OCI-LY7 (cell line): ENCODE measurements around the gene GRID1. TPM values are rescaled to one million over a fixed set of nuclear protein-coding genes. Genes with fewer than 3 reads are reported as not detected.

Source experiments
- BruUV-seq: library from RNA; stranded (reverse); fragments of 400-500 nt; replicated peaks from 2 replicates; lab custom pipeline; 2021; lab: Mats Ljungman, UMichigan
- CTCF ChIA-PET: fragments of 300-600 bp; sonication (Branson Sonifier 250); formaldehyde crosslinking; loops from one replicate; lab custom pipeline; 2022; ENCODE audit warnings: antibody characterized with exemption; ENCODE audit not compliant: unreplicated experiment; lab: Charles Lee
- POLR2A ChIA-PET: fragments of 300-600 bp; sonication (Branson Sonifier 250); formaldehyde crosslinking; loops from one replicate; lab custom pipeline; 2022; ENCODE audit warnings: antibody characterized with exemption; lab: Charles Lee
- DNase-seq: peaks from one replicate; pipeline ENCODE4 v3.0.0-alpha.2; 2015; ENCODE audit warnings: low spot score
- H2AFZ ChIP-seq: fragments of 200-600 bp; sonication (generic), shearing (Covaris generic); 2 replicates; pipeline ENCODE4 v1.6.1; 2014; ENCODE audit warnings: mild to moderate bottlenecking, antibody characterized with exemption, low read length, moderate library complexity
- H3K27ac ChIP-seq: fragments of 200-600 bp; sonication (generic); 2 replicates; pipeline ENCODE4 v1.5.1; 2014; ENCODE audit warnings: mixed run types, low read depth, mild to moderate bottlenecking, moderate library complexity, low read length, inconsistent platforms; ENCODE audit not compliant: poor library complexity, severe bottlenecking
- H3K36me3 ChIP-seq: fragments of 200-600 bp; sonication (generic); 2 replicates; pipeline ENCODE4 v1.6.1; 2014; ENCODE audit warnings: mild to moderate bottlenecking, antibody characterized with exemption, low read length, moderate library complexity, mixed read lengths; ENCODE audit not compliant: insufficient read depth
- H3K4me1 ChIP-seq: fragments of 200-600 bp; sonication (generic); 2 replicates; pipeline ENCODE4 v1.5.1; 2014; ENCODE audit warnings: mild to moderate bottlenecking, low read length; ENCODE audit not compliant: insufficient read depth, poor library complexity, severe bottlenecking
- H3K4me2 ChIP-seq: fragments of 200-600 bp; sonication (generic); 2 replicates; pipeline ENCODE4 v1.6.1; 2014; ENCODE audit warnings: mild to moderate bottlenecking, low read length
- H3K4me3 ChIP-seq: fragments of 200-600 bp; sonication (generic); 2 replicates; pipeline ENCODE4 v1.5.1; 2014; ENCODE audit warnings: mild to moderate bottlenecking, low read depth, low read length; ENCODE audit not compliant: poor library complexity, severe bottlenecking
- H3K79me2 ChIP-seq: fragments of 200-600 bp; sonication (generic); 2 replicates; pipeline ENCODE4 v1.6.1; 2016; ENCODE audit warnings: low read depth, mild to moderate bottlenecking, low read length, moderate library complexity, mixed read lengths; ENCODE audit not compliant: insufficient read depth
- H3K9me2 ChIP-seq: fragments of 200-600 bp; sonication (generic); 2 replicates; pipeline ENCODE4 v1.6.1; 2016; ENCODE audit warnings: mild to moderate bottlenecking, low read length, mixed read lengths; ENCODE audit not compliant: insufficient read depth
- H3K9me3 ChIP-seq: fragments of 200-600 bp; sonication (generic); 2 replicates; pipeline ENCODE4 v1.6.1; 2014; ENCODE audit warnings: mild to moderate bottlenecking, mixed run types, low read length, mixed read lengths
- H4K20me1 ChIP-seq: fragments of 200-600 bp; sonication (generic); 2 replicates; pipeline ENCODE4 v1.6.1; 2014; ENCODE audit warnings: mild to moderate bottlenecking, antibody characterized with exemption, low read length, moderate library complexity, mixed read lengths; ENCODE audit not compliant: insufficient read depth
- EZH2phosphoT487 ChIP-seq: fragments of 200-600 bp; sonication (generic); IDR thresholded peaks from 2 replicates; pipeline ENCODE4 v1.6.1; 2018; ENCODE audit warnings: low read depth, borderline replicate concordance, mild to moderate bottlenecking, mixed run types, antibody characterized with exemption, low read length, moderate library complexity, mixed read lengths
- intact Hi-C: fragments of 100-400 bp; cut with micrococcal nuclease; formaldehyde crosslinking; loops from one replicate; pipeline ENCODE4 v1.10.0; 2022; ENCODE audit not compliant: unreplicated experiment
- total RNA-seq, 2 experiments: library from RNA; depleted of rRNA in 1 of 2; stranded (reverse); fragments of >200 nt in 1 of 2; shearing (Covaris generic) in 1 of 2; gene quantifications; 2 replicates each; pipeline ENCODE4 v1.2.3, GENCODE V29; 2014 to 2022
- TF ChIP-seq, protein P1 (sequence below): fragments of 200-600 bp; sonication (generic); conservative IDR thresholded peaks from 2 replicates; pipeline ENCODE4 v1.5.1; 2014; ENCODE audit warnings: mild to moderate bottlenecking, antibody characterized with exemption, low read length, moderate library complexity, mixed read lengths

Gene GRID1
- total RNA-seq, 2 experiments from 2014 or later, result 1.6 to 3.7 TPM

DNA sequence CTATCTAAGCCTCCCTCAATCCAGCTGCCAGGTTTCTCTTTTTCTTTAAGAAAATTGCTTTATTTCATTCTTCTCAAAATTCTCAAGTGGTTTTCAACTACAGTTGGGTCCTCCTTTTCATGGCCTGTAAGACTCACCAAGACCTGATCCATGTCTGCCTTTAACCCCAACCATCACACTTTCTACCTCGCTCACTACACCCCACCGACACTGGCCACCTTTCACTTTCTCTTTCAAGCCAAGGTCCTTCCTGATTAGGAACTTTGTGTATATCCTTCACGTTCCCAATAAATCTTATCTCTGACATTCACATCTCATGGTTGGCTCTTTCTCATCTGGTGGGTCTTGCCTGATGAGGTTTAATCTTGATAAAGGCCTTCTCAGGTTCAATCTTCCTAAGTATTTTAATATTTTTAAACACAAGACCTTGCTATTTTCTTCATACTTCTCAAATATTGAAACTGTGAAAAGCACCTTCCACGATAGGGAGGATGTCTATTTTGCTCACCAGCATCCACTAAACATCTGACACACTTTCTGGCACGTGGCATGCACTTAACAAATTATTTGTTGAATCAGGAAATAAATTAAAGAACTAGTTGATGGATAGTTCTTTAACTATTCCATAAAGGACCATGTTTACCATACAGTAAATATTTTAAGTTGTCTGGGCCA, 624.8 kb downstream of the GRID1 start:
- H3K4me1 ChIP-seq, result no peaks in the 10 kb centered on the region
- H3K27ac ChIP-seq, result no peak overlapping the region
- H3K9me3 ChIP-seq, result no peaks in the 10 kb centered on the region
- CTCF ChIA-PET, result no interaction called here
- DNase-seq, result no peak
- no TSS peak for BruUV-seq
- H3K9me2 ChIP-seq, result no peaks in the 10 kb centered on the region
- POLR2A ChIA-PET, result no interaction called here
- intact Hi-C loops, result no loop called here
- no peak overlapping the region for H3K4me2 ChIP-seq
- no peak overlapping the region for H3K4me3 ChIP-seq
- H3K79me2 ChIP-seq, result no peaks in the 10 kb centered on the region
- no peaks in the 10 kb centered on the region for H4K20me1 ChIP-seq
- H2AFZ ChIP-seq, result no peak overlapping the region
- H3K36me3 ChIP-seq, result no peaks in the 10 kb centered on the region
- no peak for TF ChIP-seq EZH2phosphoT487
- TF ChIP-seq, protein P1, sequence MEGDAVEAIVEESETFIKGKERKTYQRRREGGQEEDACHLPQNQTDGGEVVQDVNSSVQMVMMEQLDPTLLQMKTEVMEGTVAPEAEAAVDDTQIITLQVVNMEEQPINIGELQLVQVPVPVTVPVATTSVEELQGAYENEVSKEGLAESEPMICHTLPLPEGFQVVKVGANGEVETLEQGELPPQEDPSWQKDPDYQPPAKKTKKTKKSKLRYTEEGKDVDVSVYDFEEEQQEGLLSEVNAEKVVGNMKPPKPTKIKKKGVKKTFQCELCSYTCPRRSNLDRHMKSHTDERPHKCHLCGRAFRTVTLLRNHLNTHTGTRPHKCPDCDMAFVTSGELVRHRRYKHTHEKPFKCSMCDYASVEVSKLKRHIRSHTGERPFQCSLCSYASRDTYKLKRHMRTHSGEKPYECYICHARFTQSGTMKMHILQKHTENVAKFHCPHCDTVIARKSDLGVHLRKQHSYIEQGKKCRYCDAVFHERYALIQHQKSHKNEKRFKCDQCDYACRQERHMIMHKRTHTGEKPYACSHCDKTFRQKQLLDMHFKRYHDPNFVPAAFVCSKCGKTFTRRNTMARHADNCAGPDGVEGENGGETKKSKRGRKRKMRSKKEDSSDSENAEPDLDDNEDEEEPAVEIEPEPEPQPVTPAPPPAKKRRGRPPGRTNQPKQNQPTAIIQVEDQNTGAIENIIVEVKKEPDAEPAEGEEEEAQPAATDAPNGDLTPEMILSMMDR, result no peak

DNA sequence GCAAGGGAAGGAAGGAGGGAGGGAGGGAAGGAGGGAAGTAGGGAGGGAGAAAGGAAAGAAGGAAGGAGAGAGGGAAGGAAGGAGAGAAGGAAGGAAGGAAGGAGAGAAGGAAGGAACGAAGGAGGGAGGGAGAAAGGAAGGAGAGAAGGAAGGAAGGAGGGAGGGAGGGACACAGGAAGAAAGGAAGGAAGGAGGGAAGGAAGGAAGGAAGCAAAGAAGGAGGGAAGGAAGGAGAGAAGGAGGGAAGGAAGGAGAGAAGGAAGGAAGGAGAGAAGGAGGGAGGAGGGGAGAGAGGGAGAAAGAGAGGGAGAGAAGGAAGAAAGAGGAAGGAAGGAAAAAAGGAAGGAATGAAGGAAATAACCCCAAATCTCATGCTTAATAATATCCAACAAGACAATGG, 630.6 kb downstream of the GRID1 start:
- BruUV-seq, result no TSS peak
- Histone ChIP-seq H3K4me3 (no peak overlapping the region), H4K20me1 (no peaks in the 10 kb centered on the region), H3K79me2 (no peaks in the 10 kb centered on the region), H3K36me3 (no peaks in the 10 kb centered on the region), H3K4me1 (no peaks in the 10 kb centered on the region), H3K9me2 (no peaks in the 10 kb centered on the region), H2AFZ (no peak overlapping the region), H3K27ac (no peak overlapping the region), H3K9me3 (no peaks in the 10 kb centered on the region), H3K4me2 (no peak overlapping the region)
- ChIA-PET POLR2A (no interaction called here), CTCF (no interaction called here)
- intact Hi-C loops, result no loop called here
- TF ChIP-seq, protein P1, result no peak
- TF ChIP-seq EZH2phosphoT487, result no peak
- DNase-seq, result no peak

DNA sequence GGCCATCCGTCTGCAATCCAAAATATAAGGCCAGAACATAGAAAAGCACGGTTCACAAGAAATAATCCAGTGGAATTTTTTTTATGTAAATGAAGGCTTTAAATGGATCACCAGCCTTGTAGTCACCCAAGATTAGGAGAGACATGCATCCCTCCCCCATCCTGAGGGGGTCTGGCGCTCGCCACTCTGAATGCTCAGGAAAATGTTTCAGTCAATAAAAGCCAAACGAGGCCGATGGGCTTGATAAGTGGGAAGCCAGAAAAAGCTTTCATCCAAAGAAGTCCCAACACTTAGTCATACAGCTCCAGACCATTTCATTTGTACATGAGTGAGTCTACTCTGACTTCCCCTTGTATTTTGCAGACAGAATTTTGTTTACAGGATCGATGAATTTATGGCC, 631.8 kb downstream of the GRID1 start:
- Histone ChIP-seq H3K4me3 (no peak overlapping the region), H3K4me2 (no peak overlapping the region), H3K9me2 (no peaks in the 10 kb centered on the region), H4K20me1 (no peaks in the 10 kb centered on the region), H3K4me1 (no peaks in the 10 kb centered on the region), H3K9me3 (no peaks in the 10 kb centered on the region), H3K27ac (no peak overlapping the region), H2AFZ (no peak overlapping the region), H3K79me2 (no peaks in the 10 kb centered on the region), H3K36me3 (no peaks in the 10 kb centered on the region)
- no peak for DNase-seq
- BruUV-seq, result no TSS peak
- ChIA-PET POLR2A (no interaction called here), CTCF (no interaction called here)
- no peak for TF ChIP-seq EZH2phosphoT487
- TF ChIP-seq, protein P1, result no peak
- intact Hi-C loops, result no loop called here
